NOMO-1 (cell line): ENCODE results near the gene NALCN.

Source experiments
- DNase-seq, 2 experiments: peaks; one replicate each; lab custom pipeline; 2025; ENCODE audit not compliant: unreplicated experiment in 2 of 2; lab: John Stamatoyannopoulos, UW

The NALCN gene

GRCh38 chr13:101049166-101049850, 367.0 kb downstream of the NALCN start:
- no peak for DNase-seq

GRCh38 chr13:101036546-101036945, 379.8 kb downstream of the NALCN start:
- no peak for DNase-seq

GRCh38 chr13:101035119-101035620, 381.1 kb downstream of the NALCN start:
- DNase-seq: no peak

GRCh38 chr13:101026736-101027398, 389.4 kb downstream of the NALCN start:
- DNase-seq: no peak

GRCh38 chr13:101026328-101026727, 390.0 kb downstream of the NALCN start:
- no peak for DNase-seq

DNA sequence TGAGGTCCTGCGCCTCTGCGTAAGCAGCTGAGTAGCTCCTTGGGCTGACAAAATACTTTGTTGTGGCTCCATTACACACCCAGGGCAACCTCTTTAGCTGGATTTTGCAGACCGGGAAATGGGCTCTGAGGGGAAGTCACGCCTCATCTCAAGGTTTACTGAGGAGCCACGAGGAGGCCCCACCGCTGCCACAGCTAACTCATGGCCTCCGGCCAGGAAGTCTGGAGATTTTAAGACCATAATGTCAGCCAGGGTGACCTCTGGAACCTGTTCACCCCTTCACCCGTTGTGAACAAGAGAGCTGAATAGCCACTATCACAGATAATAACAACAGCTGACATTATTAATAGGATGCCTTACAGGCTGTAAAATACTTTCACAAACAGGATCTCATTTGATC, 390.4 kb downstream of the NALCN start:
- DNase-seq: no peak

- DNase-seq: no peak
Observed at GRCh38 chr13:101025519-101025918, 390.8 kb downstream of the NALCN start.

DNA sequence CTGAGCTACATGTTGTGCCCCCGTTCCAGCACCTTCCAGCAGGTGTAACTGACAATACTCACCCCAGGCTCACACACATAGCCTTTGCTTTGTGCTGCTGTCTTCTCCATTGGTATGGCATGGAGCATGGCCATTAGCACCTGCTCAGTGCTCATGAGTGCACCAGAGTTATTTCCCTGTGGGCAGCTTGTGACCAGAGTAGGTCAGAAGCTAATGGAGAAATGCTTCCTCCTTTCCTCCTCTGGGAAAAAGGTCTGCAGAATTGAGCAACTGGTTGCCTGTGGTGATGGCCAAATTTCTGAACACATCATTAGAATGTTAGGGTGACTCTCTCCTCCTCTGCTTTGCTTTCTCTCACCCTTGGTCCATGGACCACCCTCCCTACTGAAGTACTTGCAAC, 397.2 kb downstream of the NALCN start:
- DNase-seq: no peak

DNA sequence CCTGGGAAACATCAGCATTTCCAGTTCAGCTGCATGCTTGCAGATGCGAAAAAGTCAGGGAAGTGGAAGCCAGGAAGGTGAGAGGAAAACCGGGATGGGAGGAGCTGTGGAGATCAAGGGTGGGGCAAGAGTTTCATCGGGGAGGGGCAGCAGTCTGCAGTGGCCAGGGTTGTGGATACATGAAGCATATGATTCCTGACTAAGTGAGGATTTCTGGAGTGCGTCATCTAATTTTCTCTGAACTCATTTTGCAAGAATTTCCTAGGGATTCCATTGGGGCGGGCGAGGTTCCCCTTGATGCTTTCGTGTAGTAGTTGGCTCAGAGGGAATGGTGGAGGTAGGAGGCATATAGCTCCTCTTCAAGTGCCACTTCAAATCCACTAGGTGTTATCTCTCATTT, 397.6 kb downstream of the NALCN start:
- no peak for DNase-seq

GRCh38 chr13:101017123-101017872, 399.0 kb downstream of the NALCN start:
- no peak for DNase-seq

GRCh38 chr13:101016475-101016874, 399.8 kb downstream of the NALCN start:
- no peak for DNase-seq

- DNase-seq: no peak
Observed at GRCh38 chr13:101013245-101013644, 403.1 kb downstream of the NALCN start.

DNA sequence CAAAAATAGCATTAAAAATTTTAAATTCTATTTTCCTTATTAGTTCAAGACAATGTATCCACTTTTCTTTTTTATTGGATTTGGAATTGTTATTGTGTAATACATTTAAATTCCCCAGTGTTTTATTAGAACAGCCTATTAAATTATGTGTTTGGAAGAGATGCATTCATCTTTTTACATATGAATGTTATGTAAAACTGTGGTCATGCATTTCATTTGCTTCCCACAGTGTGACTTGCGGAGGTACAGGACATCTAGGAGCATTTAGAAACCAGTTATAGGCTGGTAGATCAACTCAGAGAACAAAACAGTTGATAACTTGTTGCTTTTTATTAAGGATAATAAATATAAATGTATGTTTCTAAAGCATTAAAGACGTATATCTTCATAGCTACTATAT, 406.2 kb downstream of the NALCN start:
- DNase-seq: no peak

- no peak for DNase-seq
Observed at GRCh38 chr13:101007245-101007644, 409.1 kb downstream of the NALCN start.
